GM12891 (cell line): ENCODE measurements around the gene SIGLEC1.

Experiments used
- POLR2A ChIP-seq: IDR thresholded peaks from 2 replicates; pipeline ENCODE4 v1.6.1; 2011; ENCODE audit warnings: low read depth, low read length, control low read depth
- POU2F2 ChIP-seq: IDR thresholded peaks from 2 replicates; pipeline ENCODE4 v1.6.1; 2011; ENCODE audit warnings: low read depth, mild to moderate bottlenecking, control low read depth, low read length, moderate library complexity
- SPI1 ChIP-seq: IDR thresholded peaks from 2 replicates; pipeline ENCODE4 v1.6.1; 2011; ENCODE audit warnings: low read depth, low read length, control low read depth
- TAF1 ChIP-seq: IDR thresholded peaks from 2 replicates; pipeline ENCODE4 v1.6.1; 2011; ENCODE audit warnings: low read depth, low read length, control low read depth

DNA sequence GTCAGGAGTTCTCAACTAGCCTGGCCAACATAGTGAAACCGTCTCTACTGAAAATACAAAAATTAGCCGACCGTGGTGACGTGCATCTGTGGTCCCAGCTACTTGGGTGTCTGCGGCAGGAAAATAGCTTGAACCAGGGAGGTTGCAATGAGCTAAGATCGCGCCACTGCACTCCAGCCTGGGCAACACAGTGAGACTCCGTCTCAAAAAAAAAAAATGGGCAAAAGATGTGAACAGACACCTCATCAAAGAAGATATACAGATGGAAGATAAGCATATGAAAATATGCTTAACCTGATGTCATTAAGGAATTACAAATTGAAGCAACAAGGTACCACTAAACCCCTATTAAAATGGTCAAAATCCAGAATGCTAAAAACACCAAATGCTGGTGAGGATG lies 10.9 kb upstream of the SIGLEC1 start:
- TF ChIP-seq SPI1 (no peak), POLR2A (no peak), POU2F2 (no peak), TAF1 (no peak)
